ENCODE data around the gene UBAC2.

UBAC2 gene

DNA sequence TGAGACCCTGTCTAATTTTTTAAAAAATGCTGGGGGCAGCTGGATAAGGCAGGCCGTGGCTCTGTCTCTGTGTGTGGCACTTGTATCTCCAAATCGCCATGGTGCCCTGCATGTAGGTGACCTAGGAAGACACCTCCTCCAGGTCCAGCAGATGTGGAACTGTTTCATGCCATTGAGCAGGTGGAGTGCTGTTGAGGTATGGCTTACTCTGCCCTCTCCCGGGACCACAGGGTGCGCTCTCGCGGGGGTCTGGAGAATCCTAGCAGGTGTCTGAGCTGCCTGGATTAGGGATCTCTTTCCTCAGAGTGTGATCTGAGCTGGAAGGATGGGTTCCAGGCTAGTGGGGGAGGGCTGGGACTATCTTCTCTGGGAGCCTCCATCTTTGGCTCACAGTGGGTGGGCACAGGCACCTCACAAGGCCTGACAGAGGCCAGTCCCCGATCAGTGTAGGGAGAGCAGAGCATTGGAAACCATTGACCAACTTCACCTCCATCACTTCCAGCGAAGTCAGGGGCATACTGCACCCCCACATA, 233.0 kb downstream of the UBAC2 start:
- DNase-seq (ENCODE audit: low read depth), result no peak
- no peak for TF ChIP-seq CTCF (IDR thresholded peaks at IDR 0.05; ENCODE audit: control insufficient read depth, insufficient read depth, low read depth, low read length, missing control alignments)
- no peak overlapping the region for H3K4me3 ChIP-seq (ENCODE audit: control insufficient read depth, low read depth, low read length)

GRCh38 chr13:99434258-99434788, 233.7 kb downstream of the UBAC2 start:
- DNase-seq (ENCODE audit: low read depth), result no peak
- no peak for TF ChIP-seq CTCF (IDR thresholded peaks at IDR 0.05; ENCODE audit: control insufficient read depth, insufficient read depth, low read depth, low read length, missing control alignments)
- no peak overlapping the region for H3K4me3 ChIP-seq (ENCODE audit: control insufficient read depth, low read depth, low read length)

DNA sequence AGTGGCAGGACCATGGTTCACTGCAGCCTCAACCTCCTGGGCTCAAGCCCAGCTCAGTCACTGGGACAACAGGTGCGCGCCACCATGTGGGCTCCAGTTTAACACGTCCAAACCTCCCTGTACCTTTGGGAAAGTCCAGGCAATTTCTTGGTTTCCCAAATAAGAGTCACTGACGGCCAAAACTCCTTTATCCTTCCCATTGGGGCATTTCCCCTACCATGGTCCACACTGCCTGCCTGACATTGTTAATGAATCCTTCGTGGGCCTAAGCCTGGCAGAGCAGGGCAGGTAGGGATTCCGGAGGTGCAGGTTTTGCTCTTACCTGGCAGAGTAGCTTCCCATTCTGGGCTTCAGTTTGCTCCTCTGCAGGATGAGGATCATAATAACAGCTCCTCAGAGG, 234.5 kb downstream of the UBAC2 start:
- DNase-seq (ENCODE audit: low read depth), result no peak
- TF ChIP-seq CTCF (IDR thresholded peaks at IDR 0.05; ENCODE audit: control insufficient read depth, insufficient read depth, low read depth, low read length, missing control alignments), result no peak

DNA sequence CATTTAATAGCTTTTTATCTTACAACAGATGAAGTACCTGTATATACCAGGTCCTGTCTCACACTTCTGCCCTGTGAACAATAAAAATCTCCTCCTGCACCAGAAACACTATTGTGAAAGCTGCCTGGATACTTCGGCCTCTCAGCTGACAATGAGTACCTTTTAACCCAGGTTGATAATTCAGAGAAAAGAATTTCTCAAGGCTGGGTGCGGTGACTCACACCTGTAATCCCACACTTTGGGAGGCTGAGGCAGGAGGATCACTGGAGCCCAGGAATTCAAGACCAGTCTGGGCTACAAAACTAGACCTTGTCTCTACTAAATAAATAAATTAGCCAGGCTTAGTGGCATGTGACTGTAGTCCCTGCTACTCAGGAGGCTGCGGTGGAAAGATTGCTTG, 235.3 kb downstream of the UBAC2 start:
- DNase-seq (ENCODE audit: low read depth), result no peak
- no peak for TF ChIP-seq CTCF (IDR thresholded peaks at IDR 0.05; ENCODE audit: control insufficient read depth, insufficient read depth, low read depth, low read length, missing control alignments)
- H3K4me3 ChIP-seq (ENCODE audit: control insufficient read depth, low read depth, low read length), result no peak overlapping the region

More for the DNA sequence above, 234.5 kb downstream of the UBAC2 start:
- no peak overlapping the region for H3K4me3 ChIP-seq (ENCODE audit: control insufficient read depth, low read depth, low read length)

Data from AG09309 (cell line).